Measurements from ENCODE around the gene RER1.

The RER1 gene

GRCh38 chr1:2353551-2354438 lies 37.8 kb upstream of the RER1 start:
- DNase-seq (ENCODE audit: low spot score): no peak

- no peak for DNase-seq (ENCODE audit: low spot score)
These were observed 36.9 kb upstream of the RER1 start for GRCh38 chr1:2354511-2355372.

GRCh38 chr1:2355373-2356261 lies 36.0 kb upstream of the RER1 start:
- DNase-seq (ENCODE audit: low spot score): no peak

- DNase-seq (ENCODE audit: low spot score): no peak
These were observed 35.2 kb upstream of the RER1 start for GRCh38 chr1:2356401-2356800.

- no peak for DNase-seq (ENCODE audit: low spot score)
These were observed 34.5 kb upstream of the RER1 start for GRCh38 chr1:2356911-2357845.

- no peak for DNase-seq (ENCODE audit: low spot score)
These were observed 33.6 kb upstream of the RER1 start for GRCh38 chr1:2358072-2358471.

GRCh38 chr1:2358651-2359640 lies 32.7 kb upstream of the RER1 start:
- DNase-seq (ENCODE audit: low spot score): no peak

GRCh38 chr1:2360588-2361364 lies 30.9 kb upstream of the RER1 start:
- no peak for DNase-seq (ENCODE audit: low spot score)

GRCh38 chr1:2363847-2364513 lies 27.7 kb upstream of the RER1 start:
- DNase-seq (ENCODE audit: low spot score): no peak

GRCh38 chr1:2368053-2368744 lies 23.4 kb upstream of the RER1 start:
- no peak for DNase-seq (ENCODE audit: low spot score)

GRCh38 chr1:2372551-2373490 lies 18.8 kb upstream of the RER1 start:
- DNase-seq (ENCODE audit: low spot score): no peak

- DNase-seq (ENCODE audit: low spot score): no peak
These were observed 17.9 kb upstream of the RER1 start for GRCh38 chr1:2373551-2374251.

GRCh38 chr1:2374252-2375155 lies 17.1 kb upstream of the RER1 start:
- DNase-seq (ENCODE audit: low spot score): no peak

GRCh38 chr1:2375246-2375922 lies 16.3 kb upstream of the RER1 start:
- no peak for DNase-seq (ENCODE audit: low spot score)
